Adrenal gland (tissue), 12 donors: ENCODE data around the gene MYH10. TPM values are rescaled to one million over a fixed set of nuclear protein-coding genes. Genes with fewer than 3 reads are reported as not detected.

Experiments used
- DNase-seq, 7 donors: peaks; one replicate each; pipeline ENCODE4 v3.0.0-alpha.2; 2019 to 2020
- H3K27ac ChIP-seq, 5 donors: fragments of 200-600 bp; sonication (generic) in 4 of 5; 1 replicate in 3 of 5; 2 replicates in 2 of 5; pipeline versions ENCODE4 v1.5.1 to v1.8.0; 2016 to 2020; ENCODE audit warnings: mild to moderate bottlenecking in 1 of 5
- H3K27me3 ChIP-seq: fragments of 200-600 bp; 2 replicates; pipeline ENCODE4 v1.8.0; 2021
- H3K36me3 ChIP-seq, 2 donors: fragments of 200-600 bp; replicated peaks in 1 of 2; 1 replicate in 1 of 2; 2 replicates in 1 of 2; pipeline versions ENCODE4 v1.5.1 to v1.8.0; 2018 to 2022
- H3K4me1 ChIP-seq, 2 donors: fragments of 200-600 bp; replicated peaks in 1 of 2; 1 replicate in 1 of 2; 2 replicates in 1 of 2; pipeline versions ENCODE4 v1.5.1 to v1.8.0; 2018 to 2021
- H3K4me3 ChIP-seq, 4 donors: fragments of 200-600 bp; sonication (generic) in 3 of 4; one replicate each; pipeline ENCODE4 v1.5.1; 2016 to 2018
- H3K9me3 ChIP-seq, 3 donors: fragments of 200-600 bp; sonication (generic) in 1 of 3; replicated peaks in 1 of 3; 1 replicate in 2 of 3; 2 replicates in 1 of 3; pipeline versions ENCODE4 v1.5.1 to v1.8.0; 2016 to 2021
- CTCF ChIP-seq, 6 experiments: fragments of 450-650 bp in 4 of 6; fragments of 200-600 bp in 2 of 6; sonication (generic) in 1 of 6; IDR thresholded peaks; 1 replicate in 5 of 6; 2 replicates in 1 of 6; pipeline versions ENCODE4 v1.5.1 to v1.8.0; 2016 to 2021; ENCODE audit warnings: antibody characterized with exemption in 6 of 6, mild to moderate bottlenecking in 2 of 6, moderate library complexity in 1 of 6
- POLR2A ChIP-seq, 2 donors: fragments of 450-650 bp; IDR thresholded peaks; one replicate each; pipeline ENCODE4 v1.6.1; 2017; ENCODE audit warnings: antibody characterized with exemption in 2 of 2, mild to moderate bottlenecking in 2 of 2, moderate library complexity in 1 of 2
- WGBS, 4 donors: extraction: QIAGEN DNeasy Blood & Tissue Kit in 2 of 4; methylation state at CpG; one replicate each; pipeline versions ENCODE4 v1.1.5 to v1.1.7; 2013 to 2017; 5-methylcytosine and 5-hydroxymethylcytosine counted together
- intact Hi-C, 2 donors: fragments of 100-400 bp; cut with DNase I; formaldehyde crosslinking; loops; one replicate each; pipeline versions ENCODE4 v1.14.1 to v1.15.0; 2022 to 2023
- polyA plus RNA-seq, 3 donors: library from polyadenylated mRNA; stranded (reverse); fragments of 200-250 nt in 2 of 3; fragments of 350-450 nt in 1 of 3; fragmentation: Illumina TruSeq in 1 of 3; extraction: RNeasy Lipid Tissue Mini Kit (QIAGEN cat#74804) in 1 of 3; gene quantifications; one replicate each; pipeline ENCODE4 v1.2.3, GENCODE V29; 2013 to 2014
- total RNA-seq, 9 donors: library from RNA; depleted of rRNA in 4 of 9; stranded (reverse); fragments of >200 nt in 4 of 9; fragments of 120-200 nt in 1 of 9; fragmentation: NEBNext Ultra II Directional in 1 of 9; extraction: Animal tissue kit (Norgen Biotek cat#: 25700) in 1 of 9; gene quantifications; one replicate each; pipeline versions ENCODE4 v1.1.0 to v1.2.4, GENCODE V29; 2013 to 2023
- donor health status: healthy with polysubstance abuse.
- donor health status: Bipolar disorder and iron deficiency.
- donor health status: DM: yes; HTN: yes; CAD: no.
- donor health status: DM: no; HTN: no; CAD: no.
- donor health status: DM: no; HTN: no; CAD: no.
- donor health status: DM: yes; HTN: yes; CAD: no.

Gene MYH10
- total and polyA plus RNA-seq, 12 donors: 9.8 to 101 (median 41.0) TPM

- TF ChIP-seq CTCF (IDR thresholded peaks at IDR 0.05): no peak
- TF ChIP-seq POLR2A (IDR thresholded peaks at IDR 0.05): no peak
- H3K36me3 ChIP-seq: peaks cover 0 to 75% of the 10 kb centered on the region in 2 donors
- peaks cover 13 to 14% of the 10 kb centered on the region in 2 donors for H3K4me1 ChIP-seq
- no peak overlapping the region for H3K27ac ChIP-seq
- intact Hi-C loops: no loop called here
- no peak overlapping the region for H3K4me3 ChIP-seq
- no peaks in the 10 kb centered on the region for H3K9me3 ChIP-seq
- no peak for DNase-seq
- no peaks in the 10 kb centered on the region for H3K27me3 ChIP-seq
- WGBS, 4 donors: 94 to 96% (median 95%) methylated on average over 3 of the region's 3 CpGs
These were observed 170.7 kb downstream of the MYH10 start for GRCh38 chr17:8459831-8460230.

- 82 to 95% (median 89%) methylated on average over 4 of the region's 4 CpGs for WGBS, 4 donors
- TF ChIP-seq CTCF (IDR thresholded peaks at IDR 0.05) (no peak), POLR2A (IDR thresholded peaks at IDR 0.05) (no peak)
- no peak overlapping the region for H3K4me3 ChIP-seq
- no peaks in the 10 kb centered on the region for H3K9me3 ChIP-seq
- H3K27me3 ChIP-seq: no peaks in the 10 kb centered on the region
- intact Hi-C loops: no loop called here
- no peak for DNase-seq
- H3K36me3 ChIP-seq: peaks cover 0 to 80% of the 10 kb centered on the region in 2 donors
- peaks cover 11 to 12% of the 10 kb centered on the region in 2 donors for H3K4me1 ChIP-seq
- peak overlapping the region in 1 of 5 donors; percentile 39 for H3K27ac ChIP-seq
These were observed 171.4 kb downstream of the MYH10 start for GRCh38 chr17:8459107-8459506.

- peak overlapping the region in 3 of 5 donors; percentile 26 to 39 (median 27) for H3K27ac ChIP-seq
- H3K4me1 ChIP-seq: peaks cover 11 to 12% of the 10 kb centered on the region in 2 donors
- H3K4me3 ChIP-seq: no peak overlapping the region
- TF ChIP-seq POLR2A (IDR thresholded peaks at IDR 0.05): no peak
- TF ChIP-seq CTCF (IDR thresholded peaks at IDR 0.05): no peak
- no peaks in the 10 kb centered on the region for H3K9me3 ChIP-seq
- no peak for DNase-seq
- intact Hi-C loops: no loop called here
- 60 to 71% (median 68%) methylated on average over 6 of the region's 6 CpGs for WGBS, 4 donors
- H3K36me3 ChIP-seq: peaks cover 0 to 80% of the 10 kb centered on the region in 2 donors
- H3K27me3 ChIP-seq: no peaks in the 10 kb centered on the region
These were observed 172.4 kb downstream of the MYH10 start for GRCh38 chr17:8458128-8458527.

- peaks cover 11 to 12% of the 10 kb centered on the region in 2 donors for H3K4me1 ChIP-seq
- H3K4me3 ChIP-seq: no peak overlapping the region
- H3K36me3 ChIP-seq: peaks cover 0 to 83% of the 10 kb centered on the region in 2 donors
- 77 to 87% (median 84%) methylated on average over 2 of the region's 2 CpGs for WGBS, 4 donors
- H3K9me3 ChIP-seq: no peaks in the 10 kb centered on the region
- no peak for DNase-seq
- H3K27ac ChIP-seq: no peak overlapping the region
- no peak for TF ChIP-seq CTCF (IDR thresholded peaks at IDR 0.05)
- TF ChIP-seq POLR2A (IDR thresholded peaks at IDR 0.05): no peak
- intact Hi-C loops: no loop called here
- H3K27me3 ChIP-seq: no peaks in the 10 kb centered on the region
These were observed 174.8 kb downstream of the MYH10 start for GRCh38 chr17:8455665-8456209.
